H4 (cell line): ENCODE results near the gene ATP5PD. TPM values are rescaled to one million over a fixed set of nuclear protein-coding genes. Genes with fewer than 3 reads are reported as not detected.
"Not testable (repeated sequence)": the region's sequence is repeated elsewhere in the genome, so short reads cannot be mapped to it uniquely, and the experiment has no call there.

ENCODE experiments used
- DNase-seq: peaks from one replicate; pipeline ENCODE4 v3.0.0-alpha.2; 2015; ENCODE audit warnings: low spot score
- total RNA-seq: library from RNA; depleted of rRNA; stranded (reverse); fragments of >200 nt; shearing (Covaris generic); gene quantifications from 2 replicates; pipeline ENCODE4 v1.2.3, GENCODE V29; 2014

Gene ATP5PD
- total RNA-seq, 1 experiment from 2014 or later: 595 TPM

- no peak for DNase-seq
These were observed 26.2 kb downstream of the ATP5PD start for GRCh38 chr17:75020331-75021110.

- no peak for DNase-seq
These were observed 27.1 kb downstream of the ATP5PD start for GRCh38 chr17:75019710-75020109.

GRCh38 chr17:75019146-75019545, 27.6 kb downstream of the ATP5PD start:
- no peak for DNase-seq

GRCh38 chr17:75013092-75013559, 33.6 kb downstream of the ATP5PD start:
- no peak for DNase-seq

GRCh38 chr17:75012346-75013091, 34.2 kb downstream of the ATP5PD start, which contains the start of gene MRPL58:
Gene MRPL58 (plus strand): TSS chr17:75012670. CDS start chr17:75012687, 17 bp downstream.
- peak; percentile 78 for DNase-seq

- no peak for DNase-seq
These were observed 34.7 kb downstream of the ATP5PD start for GRCh38 chr17:75012096-75012345.

- DNase-seq: no peak
These were observed 35.2 kb downstream of the ATP5PD start for GRCh38 chr17:75011401-75012095.

GRCh38 chr17:75010683-75011400, 35.9 kb downstream of the ATP5PD start:
- no peak for DNase-seq

- DNase-seq: no peak
These were observed 37.5 kb downstream of the ATP5PD start for GRCh38 chr17:75009139-75009724.

GRCh38 chr17:75008373-75008772, 38.4 kb downstream of the ATP5PD start:
- no peak for DNase-seq

GRCh38 chr17:75006653-75007052, 40.1 kb downstream of the ATP5PD start:
- no peak for DNase-seq

GRCh38 chr17:75006084-75006483, 40.7 kb downstream of the ATP5PD start:
- not testable (repeated sequence) for DNase-seq

GRCh38 chr17:75005291-75005690, 41.5 kb downstream of the ATP5PD start:
- no peak for DNase-seq

GRCh38 chr17:75004371-75004770, 42.4 kb downstream of the ATP5PD start:
- no peak for DNase-seq

GRCh38 chr17:75003957-75004355, 42.8 kb downstream of the ATP5PD start:
- DNase-seq: no peak

- no peak for DNase-seq
These were observed 43.5 kb downstream of the ATP5PD start for GRCh38 chr17:75003070-75003956.

- no peak for DNase-seq
These were observed 44.6 kb downstream of the ATP5PD start for GRCh38 chr17:75001915-75002843.

GRCh38 chr17:74999523-74999922, 47.2 kb downstream of the ATP5PD start:
- no peak for DNase-seq

- DNase-seq: no peak
These were observed 48.0 kb downstream of the ATP5PD start for GRCh38 chr17:74998783-74999182.
